Measurements from ENCODE around the gene CAPZB.

CAPZB gene

DNA sequence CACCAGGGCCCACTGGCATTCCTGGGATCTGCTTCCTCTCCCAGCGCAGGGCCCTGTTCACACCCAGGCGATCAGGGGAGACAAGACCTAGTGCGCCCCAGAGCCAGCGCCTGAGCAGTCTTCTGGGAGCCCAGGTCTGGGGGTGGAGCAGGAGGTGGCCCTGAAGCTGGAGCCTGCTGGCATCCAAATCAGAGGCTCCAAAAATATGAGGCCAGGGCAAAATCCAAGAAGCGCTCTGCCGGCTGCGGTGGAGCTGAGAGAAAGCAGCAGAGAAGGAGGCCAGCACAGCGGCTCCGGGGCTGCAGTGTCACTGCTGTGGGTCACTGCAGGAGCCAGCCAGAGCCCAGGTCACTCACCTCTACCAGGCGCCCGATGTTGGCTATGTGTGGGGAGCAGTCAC, 140.5 kb downstream of the CAPZB start:
- Mint-ChIP-seq H3K9me3 (no peaks in the 10 kb centered on the region), H3K4me1 (ENCODE audit: low read depth in 2 of 2) (peaks cover 3 to 10% of the 10 kb centered on the region in 2 donors), H3K36me3 (ENCODE audit: insufficient read depth) (peaks cover 62% of the 10 kb centered on the region), H3K27ac (no peak overlapping the region), H3K27me3 (no peaks in the 10 kb centered on the region), H3K4me3 (no peak overlapping the region)
- ATAC-seq (replicated peaks) (no peak), DNase-seq (no peak)

GRCh38 chr1:19344372-19344810, 140.9 kb downstream of the CAPZB start:
- Mint-ChIP-seq H3K9me3 (no peaks in the 10 kb centered on the region), H3K27me3 (no peaks in the 10 kb centered on the region), H3K4me3 (no peak overlapping the region), H3K27ac (no peak overlapping the region), H3K4me1 (ENCODE audit: low read depth in 2 of 2) (peaks cover 3 to 10% of the 10 kb centered on the region in 2 donors), H3K36me3 (ENCODE audit: insufficient read depth) (peaks cover 58% of the 10 kb centered on the region)
- ATAC-seq (replicated peaks) = peak; percentile 60
- peak; percentile 17 to 47 (median 40) for DNase-seq

- H3K4me1 Mint-ChIP-seq (ENCODE audit: low read depth in 2 of 2) = peaks cover 3 to 10% of the 10 kb centered on the region in 2 donors
- ATAC-seq (replicated peaks) = no peak
- H3K36me3 Mint-ChIP-seq (ENCODE audit: insufficient read depth) = peaks cover 56% of the 10 kb centered on the region
- H3K27ac Mint-ChIP-seq = no peak overlapping the region
- no peaks in the 10 kb centered on the region for H3K9me3 Mint-ChIP-seq
- H3K4me3 Mint-ChIP-seq = no peak overlapping the region
- no peak for DNase-seq
- H3K27me3 Mint-ChIP-seq = no peaks in the 10 kb centered on the region
Observed at GRCh38 chr1:19343617-19344350, 141.6 kb downstream of the CAPZB start.

- Mint-ChIP-seq H3K9me3 (no peaks in the 10 kb centered on the region), H3K27me3 (no peaks in the 10 kb centered on the region), H3K27ac (no peak overlapping the region), H3K4me1 (ENCODE audit: low read depth in 2 of 2) (peaks cover 3 to 10% of the 10 kb centered on the region in 2 donors), H3K36me3 (ENCODE audit: insufficient read depth) (peaks cover 57% of the 10 kb centered on the region), H3K4me3 (no peak overlapping the region)
- DNase-seq (no peak), ATAC-seq (replicated peaks) (no peak)
Observed at GRCh38 chr1:19342894-19343616, 142.3 kb downstream of the CAPZB start.

GRCh38 chr1:19342062-19342750, 143.1 kb downstream of the CAPZB start:
- Mint-ChIP-seq H3K4me3 (no peak overlapping the region), H3K27me3 (no peaks in the 10 kb centered on the region), H3K27ac (peak overlapping the region; percentile 19 to 83), H3K4me1 (ENCODE audit: low read depth in 2 of 2) (peaks cover 3 to 10% of the 10 kb centered on the region in 2 donors), H3K36me3 (ENCODE audit: insufficient read depth) (peaks cover 61% of the 10 kb centered on the region), H3K9me3 (no peaks in the 10 kb centered on the region)
- DNase-seq (no peak), ATAC-seq (replicated peaks) (no peak)

- ATAC-seq (replicated peaks) (peak; percentile 86), DNase-seq (peak; percentile 64 to 73 (median 68))
- no peaks in the 10 kb centered on the region for H3K27me3 Mint-ChIP-seq
- no peaks in the 10 kb centered on the region for H3K9me3 Mint-ChIP-seq
- H3K36me3 Mint-ChIP-seq (ENCODE audit: insufficient read depth) = peaks cover 63% of the 10 kb centered on the region
- peak overlapping the region; percentile 19 to 83 for H3K27ac Mint-ChIP-seq
- peaks cover 3 to 10% of the 10 kb centered on the region in 2 donors for H3K4me1 Mint-ChIP-seq (ENCODE audit: low read depth in 2 of 2)
- no peak overlapping the region for H3K4me3 Mint-ChIP-seq
Observed at GRCh38 chr1:19341201-19342061, 143.9 kb downstream of the CAPZB start.

DNA sequence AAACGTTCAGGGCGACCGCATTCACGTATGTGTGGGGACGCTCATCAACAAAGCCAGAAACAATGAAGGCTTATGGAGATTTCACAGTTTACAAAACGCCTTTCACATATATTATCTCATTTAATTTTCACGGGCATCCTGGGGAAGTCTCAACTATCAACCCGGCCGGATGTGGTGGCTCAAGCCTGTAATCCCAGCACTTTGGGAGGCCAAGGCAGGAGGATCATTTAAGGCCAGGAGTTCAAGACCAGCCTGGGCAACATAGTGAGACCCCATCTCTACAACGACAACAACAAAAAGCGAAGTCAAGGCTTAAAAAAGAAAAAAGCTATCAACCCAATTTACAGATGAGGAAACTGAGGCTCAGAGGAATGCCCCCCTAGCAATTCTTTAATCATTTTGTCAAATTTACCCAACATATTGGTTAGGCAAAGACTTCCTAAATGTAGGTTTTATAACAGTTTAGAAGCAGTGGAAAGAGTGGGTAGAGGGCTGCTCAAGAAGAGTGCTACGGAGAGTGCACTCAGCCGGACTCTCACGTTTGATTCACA, 144.9 kb downstream of the CAPZB start:
- no peak for ATAC-seq (replicated peaks)
- Mint-ChIP-seq H3K4me3 (no peak overlapping the region), H3K36me3 (ENCODE audit: insufficient read depth) (peaks cover 62% of the 10 kb centered on the region)

DNA sequence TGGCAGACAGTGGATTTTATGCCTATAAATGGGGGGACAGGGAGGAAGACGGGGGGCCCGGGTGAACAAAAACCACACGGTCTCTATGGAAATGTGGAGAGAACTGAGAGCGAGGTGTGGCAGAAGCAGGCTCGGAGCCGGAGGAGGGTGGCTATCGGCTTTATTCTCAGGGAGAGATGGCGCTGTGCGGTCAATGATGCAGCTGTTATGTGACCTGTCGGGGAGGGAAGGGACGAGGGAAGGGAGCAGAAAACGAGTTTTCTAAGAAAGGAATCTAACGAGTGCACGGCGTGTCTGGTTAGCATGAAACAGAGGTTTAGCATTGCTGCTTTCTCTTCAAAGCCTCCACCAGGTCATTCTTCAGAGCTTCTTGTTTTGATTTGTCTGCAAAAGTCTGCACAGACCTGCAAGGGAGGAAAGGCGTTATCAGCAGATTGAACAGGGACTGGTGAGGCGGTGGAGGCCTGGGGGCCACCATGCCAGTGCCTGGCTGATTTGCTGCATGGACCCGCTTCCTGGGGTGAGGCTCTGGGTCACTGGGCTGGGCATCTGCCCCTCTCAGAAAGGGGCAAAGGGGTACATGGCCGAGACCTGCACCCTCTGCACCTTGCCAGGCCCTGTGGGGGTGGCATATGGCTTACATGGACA, 146.0 kb downstream of the CAPZB start:
- ATAC-seq (replicated peaks) = no peak
- H3K36me3 Mint-ChIP-seq (ENCODE audit: insufficient read depth) = peaks cover 61% of the 10 kb centered on the region
- H3K4me3 Mint-ChIP-seq = no peak overlapping the region
- H3K4me1 Mint-ChIP-seq (ENCODE audit: low read depth in 2 of 2) = peaks cover 3 to 10% of the 10 kb centered on the region in 2 donors
- no peak overlapping the region for H3K27ac Mint-ChIP-seq
- H3K9me3 Mint-ChIP-seq = no peaks in the 10 kb centered on the region
- DNase-seq = no peak
- no peaks in the 10 kb centered on the region for H3K27me3 Mint-ChIP-seq

More for the DNA sequence above, 144.9 kb downstream of the CAPZB start:
- Mint-ChIP-seq H3K4me1 (ENCODE audit: low read depth in 2 of 2) (peaks cover 3 to 11% of the 10 kb centered on the region in 2 donors), H3K27me3 (no peaks in the 10 kb centered on the region), H3K9me3 (no peaks in the 10 kb centered on the region), H3K27ac (peak overlapping the region in 1 of 2 donors; percentile 33)
- DNase-seq = no peak

- no peak overlapping the region for H3K27ac Mint-ChIP-seq
- no peaks in the 10 kb centered on the region for H3K9me3 Mint-ChIP-seq
- H3K4me3 Mint-ChIP-seq = no peak overlapping the region
- H3K27me3 Mint-ChIP-seq = no peaks in the 10 kb centered on the region
- no peak for DNase-seq
- no peak for ATAC-seq (replicated peaks)
- peaks cover 3 to 10% of the 10 kb centered on the region in 2 donors for H3K4me1 Mint-ChIP-seq (ENCODE audit: low read depth in 2 of 2)
- H3K36me3 Mint-ChIP-seq (ENCODE audit: insufficient read depth) = peaks cover 57% of the 10 kb centered on the region
Observed at GRCh38 chr1:19338323-19338762, 147.0 kb downstream of the CAPZB start.

DNA sequence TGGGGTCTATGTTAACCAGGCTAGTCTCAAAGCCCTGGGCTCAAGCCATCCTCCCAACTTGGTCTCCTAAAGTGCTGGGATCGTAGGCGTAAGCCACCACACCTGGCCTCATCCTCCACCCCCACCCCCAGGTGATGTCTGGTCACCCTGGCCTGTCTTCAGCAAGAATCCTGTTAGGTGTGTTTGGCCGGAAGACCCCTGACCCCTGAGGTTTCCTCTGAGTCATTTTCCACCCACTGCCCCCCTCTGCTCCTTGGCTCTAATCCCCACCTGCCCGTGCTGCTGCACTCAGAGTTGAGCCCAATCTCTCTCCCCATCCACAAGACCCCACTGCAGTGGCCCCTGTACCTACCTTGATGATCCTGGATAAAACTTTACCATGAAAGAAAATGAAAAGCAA, 148.1 kb downstream of the CAPZB start:
- no peak for DNase-seq
- Mint-ChIP-seq H3K9me3 (no peaks in the 10 kb centered on the region), H3K4me3 (no peak overlapping the region), H3K27ac (peak overlapping the region in 1 of 2 donors; percentile 71), H3K4me1 (ENCODE audit: low read depth in 2 of 2) (peaks cover 3 to 6% of the 10 kb centered on the region in 2 donors), H3K36me3 (ENCODE audit: insufficient read depth) (peaks cover 47% of the 10 kb centered on the region), H3K27me3 (no peaks in the 10 kb centered on the region)
- no peak for ATAC-seq (replicated peaks)

GRCh38 chr1:19336543-19336942, 148.8 kb downstream of the CAPZB start:
- H3K27me3 Mint-ChIP-seq = no peaks in the 10 kb centered on the region
- H3K27ac Mint-ChIP-seq = peak overlapping the region; percentile 68 to 71
- ATAC-seq (replicated peaks) = peak; percentile 23
- DNase-seq = no peak
- no peaks in the 10 kb centered on the region for H3K9me3 Mint-ChIP-seq
- H3K36me3 Mint-ChIP-seq (ENCODE audit: insufficient read depth) = peaks cover 49% of the 10 kb centered on the region
- H3K4me3 Mint-ChIP-seq = no peak overlapping the region
- peaks cover 0 to 3% of the 10 kb centered on the region in 2 donors for H3K4me1 Mint-ChIP-seq (ENCODE audit: low read depth in 2 of 2)

Measured in effector memory CD8-positive, alpha-beta T cell (primary cell).